ENCODE data around the gene C11orf16. TPM values are rescaled to one million over a fixed set of nuclear protein-coding genes. Genes with fewer than 3 reads are reported as not detected.

C11orf16 gene
- total RNA-seq, 4 donors from 2014 or later = not detected

- intact Hi-C loops (cut with DNase I; ENCODE audit: low total_unique reads) (no loop called here), in situ Hi-C loops (cut with MboI; ENCODE audit: low sequenced_read_pairs in 4 of 4) (loop anchor here in 1 of 4 donors (25.0 kb wide), 2 partner anchors 284 to 734 kb away; partner anchors contain the start of genes RPL27A and TRIM66)
- H3K27me3 ChIP-seq = no peaks in the 10 kb centered on the region
- H3K4me3 ChIP-seq = no peak overlapping the region
- DNase-seq (no peak), ATAC-seq (no peak)
- H3K4me1 ChIP-seq = no peaks in the 10 kb centered on the region
- no peak overlapping the region for H3K27ac ChIP-seq
- H3K9me3 ChIP-seq = no peaks in the 10 kb centered on the region
- TF ChIP-seq CTCF (IDR thresholded peaks at IDR 0.05 in 4 of 5, conservative IDR thresholded peaks at IDR 0.05 in 1 of 5) = no peak
- H3K36me3 ChIP-seq = peaks cover 0 to 13% of the 10 kb centered on the region in 2 donors
These were observed 38.6 kb upstream of the C11orf16 start for GRCh38 chr11:8971196-8971923.

DNA sequence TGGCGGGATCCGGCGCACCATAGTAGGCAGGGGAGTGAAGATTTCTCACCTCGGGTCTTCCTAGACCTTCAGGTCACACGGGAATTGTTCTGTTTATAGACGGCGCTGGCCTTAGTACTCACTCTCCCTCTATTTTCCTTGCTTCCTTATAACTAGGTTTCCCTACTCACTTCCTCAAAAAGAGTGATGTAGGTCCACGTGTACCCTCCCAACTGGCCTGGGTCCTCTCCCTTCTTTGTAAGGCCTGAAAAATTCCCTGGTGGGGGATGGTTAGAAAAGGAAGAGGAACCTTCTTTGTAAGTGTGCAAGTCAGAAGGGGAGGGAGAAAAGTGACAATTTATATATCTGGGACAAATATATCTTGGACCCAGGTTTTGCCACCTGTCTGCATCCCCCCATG, 34.4 kb upstream of the C11orf16 start:
- no peak overlapping the region for H3K27ac ChIP-seq
- H3K36me3 ChIP-seq = peaks cover 0 to 13% of the 10 kb centered on the region in 2 donors
- H3K4me1 ChIP-seq = peaks cover 19 to 24% of the 10 kb centered on the region in 2 donors
- no peak overlapping the region for H3K4me3 ChIP-seq
- no peak for ATAC-seq
- intact Hi-C loops (cut with DNase I; ENCODE audit: low total_unique reads) (loop anchor here (10.0 kb wide), 1 partner anchor 712 kb away; no protein-coding TSS in a partner anchor), in situ Hi-C loops (cut with MboI; ENCODE audit: low sequenced_read_pairs in 4 of 4) (loop anchor here in 2 of 4 donors (10.0 to 25.0 kb wide), 3 partner anchors 280 to 730 kb away; partner anchors contain the start of genes RPL27A (in 2 of the 2) and TRIM66 (in 2 of the 2))
- TF ChIP-seq CTCF (IDR thresholded peaks at IDR 0.05 in 4 of 5, conservative IDR thresholded peaks at IDR 0.05 in 1 of 5) (no peak), POLR2A (IDR thresholded peaks at IDR 0.05) (no peak)
- no peak for DNase-seq
- no peaks in the 10 kb centered on the region for H3K27me3 ChIP-seq
- no peaks in the 10 kb centered on the region for H3K9me3 ChIP-seq

DNA sequence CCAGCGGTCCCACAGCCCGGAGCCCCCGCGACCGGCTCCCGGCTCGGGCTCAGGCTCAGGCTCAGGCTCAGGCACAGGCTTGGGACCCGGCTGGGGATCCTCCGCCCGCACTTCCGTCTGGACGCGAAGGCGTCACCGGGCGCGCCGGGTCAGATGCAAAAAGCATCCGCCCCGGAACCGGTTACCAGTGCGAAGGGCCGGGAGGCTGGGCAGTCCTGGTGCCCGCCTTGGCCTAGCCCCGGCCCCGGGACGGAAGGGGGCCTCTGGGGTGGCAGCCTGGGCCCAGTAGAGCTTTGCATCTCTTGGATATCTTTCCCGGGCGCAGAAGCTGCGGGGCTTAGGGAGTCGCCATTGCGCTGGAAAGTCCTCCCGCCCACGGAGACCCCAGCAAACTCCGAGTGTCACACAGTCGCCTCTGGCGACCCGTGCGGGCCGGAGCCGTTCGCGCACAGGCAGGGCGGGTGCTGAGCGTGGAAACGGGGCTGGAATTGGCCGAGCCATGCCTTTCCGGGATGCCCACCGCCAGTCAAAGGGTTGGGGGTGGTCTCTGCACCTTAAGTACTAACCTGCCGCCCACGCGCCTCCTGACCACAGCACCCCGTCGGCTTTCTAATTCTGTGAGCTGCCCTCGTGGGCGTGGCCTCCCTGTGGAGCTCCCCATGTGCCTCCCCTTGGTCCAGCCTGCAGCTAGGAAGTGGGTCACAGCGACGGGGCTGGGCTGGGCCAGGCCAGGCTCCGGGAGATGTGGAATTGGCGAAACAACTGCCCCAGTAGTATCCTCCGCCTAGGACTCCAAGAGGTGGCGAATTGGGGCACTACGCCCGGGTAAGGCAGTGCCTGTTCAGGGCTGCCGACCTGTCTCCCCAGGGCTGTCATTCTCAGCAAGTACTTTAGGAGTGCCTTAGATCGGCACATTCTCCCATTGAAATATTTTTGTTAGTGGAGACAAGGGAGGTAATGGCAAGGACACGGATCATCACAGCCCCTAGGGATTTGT, 31.9 kb upstream of the C11orf16 start, which contains the start of gene TMEM9B:
TSS of gene TMEM9B (minus strand) at position 119 of the 997 bp plus-strand sequence. CDS start 129 bp downstream, outside the sequence.
- TF ChIP-seq CTCF (IDR thresholded peaks at IDR 0.05 in 4 of 5, conservative IDR thresholded peaks at IDR 0.05 in 1 of 5) (no peak), POLR2A (IDR thresholded peaks at IDR 0.05) (peak; percentile 91 to 96)
- peak; percentile 94 to 96 for ATAC-seq
- DNase-seq = peak; percentile 86 to 87
- H3K9me3 ChIP-seq = no peaks in the 10 kb centered on the region
- peaks cover 22 to 24% of the 10 kb centered on the region in 2 donors for H3K4me1 ChIP-seq
- H3K36me3 ChIP-seq = peaks cover 0 to 13% of the 10 kb centered on the region in 2 donors
- intact Hi-C loops (cut with DNase I; ENCODE audit: low total_unique reads) (loop anchor here (1.0 to 10.0 kb wide), 4 partner anchors 54 to 710 kb away; partner anchors contain the start of genes AKIP1, RPL27A and TRIM66), in situ Hi-C loops (cut with MboI; ENCODE audit: low sequenced_read_pairs in 4 of 4) (loop anchor here in 2 of 4 donors (10.0 to 25.0 kb wide), 3 partner anchors 277 to 727 kb away; partner anchors contain the start of genes RPL27A (in 2 of the 2) and TRIM66 (in 2 of the 2))
- H3K27ac ChIP-seq = peak within 1 kb of the TSS; percentile 96 to 97 (median 96)
- no peaks in the 10 kb centered on the region for H3K27me3 ChIP-seq
- H3K4me3 ChIP-seq = peak within 1 kb of the TSS; percentile 79 to 98 (median 84)
